ENCODE results near the gene ZNF512B.

- TF ChIP-seq CTCF (IDR thresholded peaks at IDR 0.05) (no peak), POLR2A (IDR thresholded peaks at IDR 0.05) (no peak), POLR2AphosphoS5 (IDR thresholded peaks at IDR 0.05; ENCODE audit: insufficient read depth in 1 of 2, low read depth in 1 of 2) (no peak)
Observed at GRCh38 chr20:63908008-63908682, 61.6 kb downstream of the ZNF512B start.

Measured in vagina (tissue), 2 donors.